Mesenteric fat pad (tissue), 1 donor: ENCODE results near the gene ADGRD1. TPM values are rescaled to one million over a fixed set of nuclear protein-coding genes. Genes with fewer than 3 reads are reported as not detected.
"Not testable (repeated sequence)": the region's sequence is repeated elsewhere in the genome, so short reads cannot be mapped to it uniquely, and the experiment has no call there.

Experiments used
- DNase-seq: peaks from one replicate; pipeline ENCODE4 v3.0.0-alpha.2; 2020; ENCODE audit warnings: low spot score
- total RNA-seq: library from RNA; stranded (reverse); fragmentation: NEBNext Ultra II Directional; extraction: Animal tissue kit (Norgen Biotek cat#: 25700); gene quantifications from one replicate; pipeline ENCODE4 v1.2.1, GENCODE V29; 2021
- donor health status: DM: yes; HTN: yes; CAD: no.

The ADGRD1 gene
- total RNA-seq, 1 donor from 2014 or later: 28.5 TPM

DNA sequence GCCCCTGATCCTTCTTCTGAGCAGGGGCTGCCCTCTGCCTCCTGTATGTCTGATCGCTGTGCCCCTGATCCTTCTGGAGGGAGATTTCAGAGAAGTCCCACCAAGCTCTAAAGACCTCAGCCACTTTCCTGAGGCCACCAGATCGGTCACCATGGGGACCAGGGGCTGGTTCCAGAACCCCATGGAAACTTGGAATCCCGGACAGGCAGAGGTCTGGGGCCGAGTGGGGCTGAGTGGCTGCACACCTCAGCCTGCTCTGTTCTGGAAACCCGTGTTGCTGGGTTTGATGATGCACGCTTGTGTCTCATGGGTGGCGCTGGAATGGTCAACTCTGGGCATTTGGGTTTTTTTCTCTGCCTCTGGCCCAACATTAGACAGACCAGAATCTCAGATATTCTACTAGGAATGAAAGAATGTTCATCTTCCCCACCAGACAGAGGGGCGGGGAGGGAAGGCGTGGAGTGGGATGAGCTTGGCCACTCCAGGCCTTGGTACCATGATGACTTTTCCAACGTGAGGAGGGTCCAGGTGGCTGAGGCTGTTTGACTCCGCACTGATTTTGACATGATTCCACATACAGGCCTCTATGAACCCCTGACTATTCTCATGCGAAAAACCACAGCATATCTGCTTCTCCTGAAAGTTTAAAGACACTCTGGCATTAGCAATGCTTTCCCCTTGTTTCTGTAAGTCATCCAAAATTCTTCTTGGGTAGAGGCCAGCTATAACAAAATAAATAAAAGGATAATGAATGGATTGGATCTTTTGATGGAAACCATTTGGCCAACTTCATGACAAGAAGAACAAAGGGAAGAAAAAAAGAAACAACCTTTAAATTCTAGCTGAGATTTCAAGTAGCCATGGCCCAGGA is 114.5 kb downstream of the ADGRD1 start:
- DNase-seq: peak; percentile 55

DNA sequence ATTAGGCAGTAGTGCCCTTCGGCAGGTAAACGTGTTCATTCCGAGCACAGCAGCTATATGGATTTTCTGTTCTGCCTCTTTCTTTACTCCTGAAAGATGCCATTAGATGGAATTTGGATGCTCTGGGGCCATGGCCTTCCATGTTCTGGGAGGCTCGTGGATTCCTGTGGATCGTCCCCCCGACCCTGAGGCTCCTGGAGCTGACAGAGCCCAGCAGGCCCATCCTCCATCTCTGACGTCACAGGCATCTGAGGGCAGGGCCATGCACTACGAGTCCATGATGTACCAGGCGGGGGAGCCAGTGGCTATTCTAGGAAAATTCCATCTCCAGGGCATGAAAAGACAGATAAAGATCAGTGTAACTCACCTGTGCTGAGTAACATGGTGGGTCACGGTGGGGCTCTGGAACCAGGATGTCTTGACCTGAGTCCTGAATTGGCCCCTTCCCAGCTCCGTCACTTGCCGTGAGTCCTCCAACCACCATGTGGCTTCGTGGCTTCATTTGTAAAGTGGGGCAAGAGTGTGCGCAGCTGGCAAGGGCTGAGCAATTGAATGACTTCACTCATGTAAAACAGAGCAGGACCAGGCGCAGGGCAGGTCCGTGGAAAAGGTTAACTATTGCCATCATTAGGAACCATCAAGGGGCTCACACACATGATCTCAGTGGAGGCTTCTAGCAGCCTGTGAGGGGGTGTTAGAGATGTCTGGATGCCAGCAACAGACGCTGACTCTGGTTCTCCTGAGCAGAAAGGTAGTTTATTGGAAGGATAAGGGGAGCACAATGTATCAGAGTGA is 115.4 kb downstream of the ADGRD1 start:
- DNase-seq: peak; percentile 67

DNA sequence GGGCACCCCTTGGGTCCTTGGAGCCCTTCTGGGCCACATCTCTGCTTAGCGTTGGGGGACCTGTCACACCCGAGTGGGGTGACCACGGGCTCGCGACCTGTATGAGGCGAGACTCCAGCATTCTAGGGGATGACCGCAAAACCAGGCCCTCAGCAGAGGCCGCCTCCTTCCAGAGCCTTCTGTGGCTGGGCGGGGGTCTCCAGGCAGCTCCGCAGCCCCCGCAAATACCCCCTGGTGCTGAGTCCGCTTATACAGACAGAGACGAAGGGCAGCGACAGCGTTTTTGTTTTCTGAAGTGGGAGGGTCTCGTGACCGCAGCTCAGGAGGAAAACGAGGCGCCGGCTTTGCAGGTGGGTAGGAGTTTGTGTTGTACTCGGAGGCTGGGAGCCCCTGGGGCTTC is 116.4 kb downstream of the ADGRD1 start:
- DNase-seq: peak; percentile 68

DNA sequence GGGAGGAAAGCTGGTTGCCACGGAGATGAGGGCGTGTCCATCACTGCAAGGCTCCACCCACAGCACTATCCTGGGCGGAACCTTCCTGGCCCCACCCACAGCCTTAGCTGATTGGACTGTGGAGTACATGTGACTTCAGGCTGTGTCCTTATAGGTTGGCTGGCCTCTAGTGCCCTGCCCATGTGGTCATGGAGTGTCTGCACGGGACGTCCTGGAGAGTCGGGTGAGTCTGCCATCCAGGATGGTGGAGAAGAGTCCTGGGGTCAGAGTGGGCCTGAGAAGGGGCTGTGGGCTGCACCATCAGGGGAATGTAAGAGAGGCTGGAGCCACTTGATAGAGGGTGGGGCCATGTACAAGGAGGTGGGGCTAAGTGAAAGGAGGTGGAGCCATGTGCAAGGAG is 117.0 kb downstream of the ADGRD1 start:
- DNase-seq: peak; percentile 59

DNA sequence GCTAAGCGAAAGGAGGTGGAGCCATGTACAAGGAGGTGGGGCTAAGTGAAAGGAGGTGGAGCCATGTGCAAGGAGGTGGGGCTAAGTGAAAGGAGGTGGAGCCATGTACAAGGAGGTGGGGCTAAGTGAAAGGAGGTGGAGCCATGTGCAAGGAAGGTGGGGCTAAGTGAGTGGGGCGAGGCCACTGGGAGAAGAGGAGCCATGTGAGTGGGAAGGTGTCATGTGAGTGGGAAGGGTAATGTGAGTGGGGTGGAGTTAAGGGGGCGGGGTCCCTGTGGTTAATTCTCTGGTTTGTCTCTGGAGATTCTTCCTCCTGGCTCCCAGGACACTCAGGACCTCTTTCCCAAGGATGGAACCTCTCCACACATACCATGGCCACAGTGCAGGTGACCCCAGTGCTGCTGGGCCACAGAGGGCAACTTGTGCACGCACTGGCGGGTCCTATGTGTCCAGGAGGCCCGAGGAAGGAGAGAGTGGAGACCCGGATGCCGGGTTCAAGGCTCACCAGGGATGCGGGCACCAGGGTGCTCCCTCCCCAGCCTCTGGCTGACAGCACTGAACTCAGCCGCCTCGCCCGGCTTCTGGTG is 117.6 kb downstream of the ADGRD1 start:
- peak; percentile 60 for DNase-seq

DNA sequence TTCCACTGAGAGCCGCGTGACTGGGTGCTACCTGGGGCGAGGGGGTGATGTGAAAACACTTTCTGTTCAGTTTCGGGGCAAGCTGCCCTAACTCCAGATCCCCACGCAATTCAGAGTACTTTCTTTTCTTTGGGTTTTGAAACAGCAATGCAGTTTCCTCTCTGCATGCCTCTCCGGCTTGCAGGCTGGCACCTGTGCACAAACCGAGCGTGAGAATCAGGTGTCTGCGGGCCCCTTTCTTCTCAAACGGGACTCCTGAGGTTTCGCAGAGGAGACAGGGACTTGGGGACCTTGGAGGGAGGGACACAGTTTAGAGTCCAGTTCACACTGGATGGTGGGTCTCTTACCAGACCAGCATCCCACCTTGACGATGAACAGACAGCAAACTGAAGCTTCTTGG is 118.2 kb downstream of the ADGRD1 start:
- not testable (repeated sequence) for DNase-seq

DNA sequence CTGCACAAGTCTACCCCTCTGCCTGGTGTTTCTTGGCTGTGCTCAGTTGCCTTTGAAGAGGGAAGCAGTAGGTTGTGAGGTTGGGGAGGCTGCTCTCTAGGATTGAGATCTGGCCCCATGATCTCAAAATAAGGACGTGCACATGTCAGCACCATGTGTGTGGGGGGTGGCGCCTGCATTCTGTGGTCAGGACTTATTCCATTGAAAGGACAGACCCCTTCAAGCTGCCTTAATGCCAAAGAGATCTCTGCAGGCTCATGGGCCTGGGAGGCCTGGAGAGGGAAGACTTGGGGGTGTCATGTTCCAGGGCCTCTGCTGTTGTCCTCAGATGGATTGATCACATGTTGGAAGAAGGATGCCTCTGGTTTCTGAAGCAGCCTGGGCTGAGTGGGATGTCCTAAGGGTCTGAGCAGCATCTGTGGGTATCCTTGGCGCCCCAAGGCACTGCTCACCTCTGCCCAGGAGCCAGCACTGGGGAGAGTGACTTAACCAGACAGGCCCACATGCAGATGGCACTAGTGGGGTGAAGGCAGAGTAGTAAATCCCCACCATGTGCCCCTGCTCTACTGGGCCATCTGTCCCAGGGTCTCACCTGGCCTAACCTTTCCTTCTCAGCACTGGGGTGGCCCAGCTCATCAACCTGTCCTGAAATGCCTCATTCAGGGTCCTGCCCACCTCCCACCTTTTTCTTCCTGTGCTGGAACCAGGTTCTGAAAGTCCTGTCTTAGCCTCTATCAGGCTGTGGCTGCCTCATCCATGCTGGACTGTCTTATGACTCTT is 118.9 kb downstream of the ADGRD1 start:
- peak; percentile 72 for DNase-seq

DNA sequence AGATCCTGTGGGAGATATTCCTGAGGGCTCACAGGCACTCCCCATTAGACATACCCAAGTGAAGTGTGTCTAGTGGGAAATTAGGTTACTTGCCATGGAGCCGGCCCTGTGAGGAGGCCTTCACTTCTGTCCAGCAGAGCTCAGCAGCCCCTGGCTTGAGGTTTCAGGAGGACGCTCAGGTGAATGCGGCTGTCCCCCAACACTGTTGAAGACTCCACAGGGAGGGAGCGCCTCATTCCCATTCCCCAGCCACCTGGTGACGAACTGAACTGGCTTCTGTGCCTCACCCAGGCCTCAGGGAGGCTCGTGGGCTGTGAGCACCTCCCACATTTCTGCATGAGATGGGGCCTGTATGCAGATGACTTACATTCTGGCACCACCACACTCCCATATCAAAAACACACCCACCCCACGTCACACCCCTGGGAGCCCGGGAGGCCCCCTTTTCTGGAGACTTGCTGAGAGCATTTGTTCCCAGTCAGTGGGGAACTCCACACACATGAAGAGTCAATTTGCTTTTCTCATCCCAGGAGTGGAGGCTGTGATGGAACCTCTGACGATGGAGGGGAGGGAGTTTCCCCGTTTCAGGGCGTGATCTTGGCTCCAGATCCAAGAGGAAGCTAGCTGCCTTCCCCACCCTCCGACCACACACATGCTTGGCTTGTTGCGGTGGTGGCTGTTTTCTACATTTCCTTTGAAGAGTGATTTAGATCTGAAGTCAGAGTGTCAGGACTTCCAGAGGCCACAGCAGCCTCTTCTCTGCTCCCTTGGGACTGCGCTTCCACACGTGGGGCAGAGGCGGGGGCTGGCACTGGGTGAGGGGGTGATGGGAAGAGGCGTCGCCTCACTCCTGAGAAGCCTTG is 120.7 kb downstream of the ADGRD1 start:
- peak; percentile 87 for DNase-seq

DNA sequence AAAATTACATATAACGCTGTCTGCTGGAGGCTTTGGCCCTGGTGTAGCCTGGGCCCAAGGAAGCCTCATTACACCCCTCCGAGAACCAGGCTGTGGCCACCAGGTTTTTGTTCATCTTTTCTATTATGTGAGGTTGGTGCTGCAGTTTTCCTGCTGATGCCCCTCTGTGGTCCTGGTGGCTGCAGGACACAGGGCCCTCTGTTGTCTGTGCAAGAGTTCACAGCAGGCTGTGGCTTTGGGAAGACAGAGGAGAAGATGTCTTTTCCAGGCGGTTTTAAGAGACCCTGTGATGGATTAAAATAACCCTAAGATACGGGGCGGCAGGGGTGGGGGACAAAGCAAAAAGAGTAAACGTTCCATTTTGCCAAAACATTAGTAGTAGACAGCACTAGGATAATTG is 121.5 kb downstream of the ADGRD1 start:
- DNase-seq: peak; percentile 62

DNA sequence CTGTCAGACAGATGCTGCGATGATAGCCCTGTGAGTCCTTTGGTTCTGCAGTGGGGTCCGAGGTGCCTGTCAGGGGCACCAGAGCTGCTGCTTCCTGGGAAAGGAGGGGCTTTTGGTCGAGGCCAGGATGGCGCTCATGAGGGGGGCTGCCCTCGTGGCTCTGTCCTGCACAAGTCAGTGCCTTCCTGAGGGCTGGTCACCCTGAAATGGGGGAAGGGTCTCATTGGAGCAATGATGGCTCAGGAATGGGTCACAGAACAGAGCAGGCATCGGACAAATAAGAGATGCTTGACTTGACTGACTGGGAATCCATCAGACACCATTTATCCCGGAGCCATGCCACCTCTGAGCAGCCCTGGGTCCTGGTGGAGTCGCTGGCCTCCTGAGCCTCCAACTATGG is 121.9 kb downstream of the ADGRD1 start:
- DNase-seq: no peak

DNA sequence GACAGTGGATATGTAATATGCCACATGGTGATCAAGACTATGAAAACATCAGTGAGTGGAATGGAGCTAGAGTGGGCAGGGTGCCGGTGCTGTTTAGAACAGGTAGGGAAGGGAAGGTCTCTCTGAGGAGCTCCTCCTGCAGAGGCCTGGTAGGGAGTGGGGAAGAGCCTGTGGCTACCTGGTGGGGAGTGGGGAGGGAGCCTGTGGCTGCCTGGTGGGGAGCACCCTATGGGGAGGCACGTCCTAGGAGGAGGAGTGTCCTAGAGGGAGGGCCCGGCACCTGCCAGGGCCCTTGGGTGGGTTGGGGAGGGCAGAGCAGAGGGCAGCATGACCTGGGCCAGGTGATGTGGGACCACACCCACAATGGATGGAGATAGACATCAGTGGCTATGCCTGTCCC is 122.6 kb downstream of the ADGRD1 start:
- peak; percentile 75 for DNase-seq

DNA sequence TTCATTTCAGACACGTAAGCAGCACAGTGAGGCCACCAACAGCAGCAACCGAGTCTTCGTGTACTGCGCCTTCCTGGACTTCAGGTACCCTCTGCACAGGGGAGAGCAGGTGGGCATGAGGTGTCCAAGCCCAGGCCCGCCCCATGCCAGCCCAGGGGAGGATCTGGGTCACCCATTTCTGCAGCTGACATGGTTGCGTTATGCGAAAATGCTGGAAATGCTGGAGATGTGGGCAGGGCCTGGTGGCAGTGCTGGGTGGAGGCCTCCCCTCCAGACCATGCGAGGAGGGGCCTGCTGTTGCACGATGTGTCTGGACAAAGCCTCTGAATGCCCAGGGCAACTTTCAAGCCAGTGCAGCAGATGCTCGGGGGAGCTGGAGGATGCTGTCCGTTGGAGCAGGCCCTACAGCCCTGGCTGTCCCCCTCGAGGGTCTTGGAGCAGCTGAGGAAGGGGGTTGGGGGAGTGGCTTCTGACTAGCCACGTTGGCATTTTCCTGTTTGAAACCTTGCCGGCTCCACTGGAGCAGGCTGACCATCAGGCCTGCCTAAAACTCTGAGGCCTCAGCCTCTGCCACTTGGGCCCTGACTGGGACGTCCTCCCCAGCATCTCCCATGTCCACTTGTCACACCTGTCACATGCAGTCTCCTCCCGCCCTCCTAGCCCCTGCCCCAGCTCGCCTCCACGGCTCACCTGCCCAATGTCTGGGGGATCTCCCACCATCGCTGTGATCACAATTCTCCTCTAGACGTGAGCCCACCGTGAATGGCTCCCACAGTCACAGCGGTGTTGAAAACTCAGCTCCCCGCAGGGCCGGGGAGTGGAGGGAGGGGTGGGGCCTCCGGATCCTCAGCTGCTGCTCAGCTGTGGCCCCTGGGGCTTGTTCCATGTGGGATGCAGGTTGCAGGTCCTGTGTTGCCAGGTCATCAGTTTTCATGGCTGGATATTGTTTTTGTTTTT is 123.4 kb downstream of the ADGRD1 start:
- DNase-seq: peak; percentile 81

DNA sequence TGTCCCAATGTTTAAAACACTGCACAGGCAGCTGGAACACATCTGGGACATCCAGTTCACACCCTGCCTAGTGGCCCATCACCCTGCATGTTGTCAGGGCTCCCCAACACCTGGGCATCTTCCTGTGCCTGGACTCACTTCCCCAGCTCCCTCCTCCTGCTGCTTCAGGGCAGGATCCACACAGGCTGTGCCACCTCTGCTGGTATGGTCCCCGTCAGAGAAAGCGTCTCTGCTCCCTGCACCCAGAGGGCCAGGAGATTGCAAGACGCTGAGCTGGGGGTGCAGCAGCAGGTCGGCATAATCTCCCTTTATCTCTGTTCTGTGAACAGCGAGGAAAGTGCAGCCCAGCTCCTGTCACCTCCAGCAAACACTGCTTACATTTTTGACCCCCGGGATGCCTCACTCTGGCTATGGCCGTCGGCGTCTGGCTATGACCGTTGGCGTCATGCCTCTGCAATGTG is 124.3 kb downstream of the ADGRD1 start:
- DNase-seq: peak; percentile 64

DNA sequence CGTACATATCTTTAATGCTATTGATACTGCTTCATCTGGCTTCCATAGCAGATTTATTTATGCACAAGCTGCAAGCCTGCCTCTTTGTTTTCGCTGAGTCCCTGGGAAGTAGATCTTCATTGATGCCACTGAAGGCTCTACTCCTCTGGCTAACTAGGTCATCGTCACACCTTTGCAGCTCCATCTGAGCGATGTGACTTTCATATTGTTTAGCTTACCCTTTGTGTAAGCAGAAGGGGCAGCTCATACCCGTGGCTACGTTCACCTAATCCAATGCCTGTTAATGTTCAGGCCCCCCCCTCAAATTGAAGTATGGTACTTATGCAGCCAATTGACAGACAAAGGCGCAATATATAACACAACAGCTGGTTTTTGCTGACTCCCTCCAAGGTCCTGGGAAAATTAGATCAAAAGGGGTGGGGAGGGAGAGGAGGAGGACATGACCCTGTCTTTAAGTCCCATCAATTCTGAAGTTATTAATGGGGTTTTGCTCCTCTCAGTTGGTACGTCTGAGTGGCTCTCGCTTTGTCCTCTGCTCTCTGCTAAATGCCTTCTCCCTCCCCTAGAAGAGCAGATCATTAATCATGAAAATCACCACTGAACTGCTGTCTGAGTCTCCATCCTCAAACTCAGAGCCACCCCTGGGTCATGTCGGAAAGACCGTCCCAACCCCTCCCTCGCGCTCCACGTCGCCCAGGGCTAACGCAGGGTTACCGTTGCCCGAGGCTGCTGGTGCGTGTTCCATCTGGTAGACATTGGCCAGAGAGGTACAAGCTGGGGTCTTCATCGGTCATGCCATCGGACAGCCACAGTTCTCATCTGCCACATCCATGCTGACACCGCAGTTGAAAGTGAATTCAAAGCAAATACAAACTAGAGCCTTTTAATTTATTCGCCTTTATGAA is 128.8 kb downstream of the ADGRD1 start:
- peak; percentile 83 for DNase-seq

DNA sequence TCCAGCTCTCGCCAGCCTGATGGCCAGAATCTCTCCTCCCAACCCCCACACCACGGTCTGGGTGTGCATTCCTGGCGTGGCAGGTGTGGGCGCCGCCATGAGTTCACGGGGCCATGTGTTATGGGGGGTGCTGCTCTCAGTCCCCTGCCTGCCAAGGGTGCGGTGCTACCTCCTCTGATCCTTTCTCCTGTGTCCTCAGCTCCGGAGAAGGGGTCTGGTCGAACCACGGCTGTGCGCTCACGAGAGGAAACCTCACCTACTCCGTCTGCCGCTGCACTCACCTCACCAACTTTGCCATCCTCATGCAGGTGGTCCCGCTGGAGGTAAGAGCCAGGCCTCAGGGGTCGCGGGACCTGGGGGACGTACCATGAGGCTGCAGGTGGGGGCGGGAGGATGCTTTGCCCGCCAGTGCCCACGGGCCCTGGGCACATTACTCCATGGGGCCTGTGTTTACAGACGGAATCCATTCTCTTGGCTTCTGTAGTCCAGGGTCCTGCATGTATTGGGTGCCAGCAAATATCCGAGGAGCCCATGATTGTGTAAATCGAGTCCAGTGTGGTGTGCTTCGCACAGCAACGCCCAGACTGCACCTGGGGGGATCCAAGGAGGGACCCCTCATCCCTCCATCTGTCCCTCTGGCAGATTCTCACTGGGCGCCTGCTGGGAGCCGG is 130.8 kb downstream of the ADGRD1 start:
- DNase-seq: peak; percentile 80

DNA sequence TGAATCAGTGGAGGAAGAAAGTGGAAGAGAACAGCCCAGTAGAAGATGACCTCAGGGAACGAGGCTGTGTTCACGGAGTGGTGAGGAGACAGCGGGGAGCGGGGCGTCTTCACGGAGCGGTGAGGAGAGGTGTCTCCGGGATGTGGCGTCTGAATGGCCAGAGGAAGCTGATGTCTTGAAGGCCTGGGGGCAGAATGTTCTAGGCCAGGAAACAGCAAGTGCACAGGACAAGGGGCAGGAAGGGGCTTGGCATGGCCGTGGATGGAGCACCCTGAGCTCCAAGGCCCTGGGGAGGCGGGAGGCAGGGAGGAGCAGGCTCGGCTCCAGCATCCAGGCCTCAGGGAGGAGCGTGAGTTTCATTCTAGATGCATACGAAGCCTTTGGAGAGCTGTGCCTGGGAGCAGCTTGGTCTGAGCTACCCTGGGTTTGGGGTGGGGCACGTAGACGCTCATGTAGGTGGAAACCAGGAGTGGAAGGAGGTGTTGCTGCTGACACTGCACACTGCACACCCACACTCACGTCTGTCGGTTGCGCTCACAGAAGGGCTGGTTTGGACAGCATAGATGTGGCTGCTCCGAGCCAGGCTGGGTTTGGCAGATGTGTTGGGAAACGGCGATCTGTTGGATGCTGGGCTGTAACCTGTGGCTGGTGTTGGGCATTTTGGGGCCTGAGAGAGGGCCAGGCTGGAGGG is 131.6 kb downstream of the ADGRD1 start:
- peak; percentile 76 for DNase-seq
